GM19238 (cell line): ENCODE measurements around the gene SP6.
A peak's percentile ranks its signal among the peaks of the same experiment; 100 is the strongest.

ENCODE experiments used
- DNase-seq: peaks from one replicate; pipeline ENCODE4 v3.0.0; 2011; ENCODE audit warnings: low spot score; ENCODE audit not compliant: insufficient read length

Gene SP6

DNA sequence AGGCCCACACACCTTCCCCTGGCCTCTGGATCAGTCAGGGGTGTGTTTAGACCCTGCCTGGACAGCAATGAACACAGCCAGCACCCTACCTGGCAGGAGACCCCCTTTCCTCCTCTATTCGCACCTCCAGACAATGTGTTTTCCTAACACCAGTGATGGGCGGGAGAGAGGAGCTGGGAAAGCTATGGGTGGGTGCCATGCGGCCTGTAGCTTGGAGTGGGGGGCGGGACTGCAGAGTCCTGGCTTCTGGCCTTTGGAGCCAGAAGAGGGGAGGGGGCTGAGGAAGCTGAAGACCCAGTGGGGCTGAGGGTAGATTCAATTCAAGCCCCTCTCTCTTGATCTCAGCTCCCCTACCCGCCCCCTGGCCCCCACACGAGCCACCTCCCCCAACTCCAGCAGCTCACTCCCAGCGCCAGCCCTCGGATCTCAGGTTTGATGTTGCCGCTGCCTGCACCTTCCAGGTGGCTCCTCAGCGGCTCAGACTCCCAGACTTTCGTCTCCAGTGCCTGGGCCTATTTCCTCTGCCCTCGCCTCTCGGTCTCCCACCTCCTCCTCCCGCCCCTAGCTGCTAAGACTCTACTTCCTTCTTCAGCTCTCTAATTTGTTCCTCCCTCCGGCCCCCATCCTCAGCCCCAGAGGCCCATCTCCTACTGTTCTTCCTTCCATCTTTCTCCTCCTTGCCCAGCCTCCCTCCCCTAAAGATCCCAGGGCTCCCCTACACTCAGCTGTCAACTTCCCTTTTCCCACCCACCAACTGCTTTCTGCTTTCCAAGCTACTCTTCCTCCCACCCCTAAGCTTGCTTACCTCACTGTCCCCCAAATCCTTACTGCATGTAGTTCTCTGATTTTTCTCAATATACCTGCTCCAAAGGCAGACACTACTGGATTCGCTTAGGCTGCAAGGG, 6.8 kb upstream of the SP6 start:
- DNase-seq = no peak

DNA sequence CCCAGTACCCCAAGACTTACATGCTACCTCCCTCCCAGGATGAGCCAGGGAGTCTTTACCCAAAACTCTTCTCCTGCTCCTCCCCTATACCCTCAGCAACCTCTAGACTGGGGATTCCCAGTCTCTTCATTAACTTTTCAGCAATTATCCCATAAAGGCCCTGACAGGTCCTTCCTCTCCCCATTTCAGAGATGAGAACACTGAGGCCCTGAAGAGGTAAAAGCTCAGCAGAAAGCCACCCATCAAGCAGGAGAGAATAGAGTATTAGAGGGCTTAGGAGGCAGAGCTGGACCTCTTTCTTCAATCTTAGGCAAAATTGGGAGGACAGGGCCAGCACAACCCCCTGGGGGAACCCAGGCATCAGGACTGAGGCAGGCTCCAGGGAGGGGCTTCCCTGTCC, 5.9 kb upstream of the SP6 start:
- no peak for DNase-seq

DNA sequence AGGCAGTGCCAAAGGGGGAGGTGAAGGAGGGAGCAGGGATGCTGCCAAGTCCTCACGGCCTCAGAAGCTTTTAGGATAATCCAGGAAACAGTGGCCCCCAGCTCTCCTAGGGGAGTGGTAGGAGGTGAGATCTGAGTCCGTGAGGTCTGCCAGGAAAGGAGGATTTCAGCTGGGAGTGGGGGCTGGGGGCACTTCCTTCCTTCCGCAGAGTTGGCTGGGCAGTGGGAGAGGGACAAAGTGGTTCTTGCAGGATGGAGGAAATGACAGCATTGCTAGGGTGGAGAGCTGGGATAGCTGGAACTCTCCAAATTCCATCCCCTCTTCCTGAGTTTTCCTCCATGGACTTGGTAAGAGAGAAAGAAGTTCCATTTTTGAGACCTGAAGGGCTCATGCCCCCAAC, 4.8 kb upstream of the SP6 start:
- no peak for DNase-seq

DNA sequence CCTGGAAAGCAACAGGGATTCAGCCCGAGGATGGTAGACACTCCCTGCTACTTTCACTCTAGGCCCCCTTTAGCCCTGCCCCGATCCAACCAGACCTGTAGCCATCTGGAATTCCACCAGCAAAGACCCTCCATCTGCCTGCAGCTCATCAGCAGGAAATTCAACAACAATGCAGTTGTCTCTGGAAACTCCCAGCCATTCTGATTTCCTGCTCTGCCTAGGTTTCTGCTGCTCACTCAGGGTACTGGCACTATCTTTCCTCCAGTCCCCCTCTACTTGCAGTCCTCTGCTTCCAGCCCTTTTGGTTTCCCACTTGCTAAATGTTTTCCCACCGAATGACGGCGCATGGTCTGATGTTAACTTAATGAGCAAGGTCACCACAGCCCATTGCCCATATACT, 2.7 kb upstream of the SP6 start:
- DNase-seq = no peak

DNA sequence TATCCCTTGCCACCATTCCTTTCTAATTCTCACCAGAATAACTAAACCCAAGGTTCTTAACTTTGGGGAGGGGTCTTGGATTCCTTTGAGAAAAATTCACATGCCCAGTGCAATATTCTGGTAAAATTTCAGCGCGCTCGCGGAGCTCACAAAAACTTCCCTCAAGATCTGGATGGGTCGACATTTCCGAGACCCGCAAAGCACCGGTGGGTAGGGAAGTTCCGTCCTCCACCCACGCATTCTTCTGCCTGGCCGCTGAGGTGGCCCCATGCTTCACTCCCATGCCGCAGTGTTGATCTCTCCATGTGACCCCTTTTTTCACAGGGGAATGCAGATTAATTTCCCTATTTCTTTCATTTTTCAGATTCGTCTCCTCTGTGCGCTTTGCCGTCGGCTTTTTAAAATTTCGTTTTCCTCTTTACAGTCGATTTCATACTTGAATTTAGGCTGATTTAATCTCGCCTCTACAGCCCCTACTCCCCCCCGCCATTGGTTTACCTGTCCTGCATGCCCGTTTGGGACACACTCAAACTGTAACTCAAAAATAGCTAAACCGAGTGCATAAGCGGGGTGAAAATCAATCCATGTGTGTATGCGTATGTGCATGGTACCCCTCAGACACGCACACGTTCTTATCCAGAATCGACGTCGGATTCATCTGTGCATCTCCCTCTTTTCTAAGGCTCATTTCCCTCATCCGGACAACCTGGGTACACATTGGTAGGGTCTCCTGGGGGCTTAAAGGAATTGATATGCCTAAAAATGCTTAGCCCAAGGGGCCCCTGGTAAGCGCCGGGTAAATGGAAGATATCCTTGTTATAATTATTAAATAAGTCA, 1.4 kb upstream of the SP6 start:
- no peak for DNase-seq

DNA sequence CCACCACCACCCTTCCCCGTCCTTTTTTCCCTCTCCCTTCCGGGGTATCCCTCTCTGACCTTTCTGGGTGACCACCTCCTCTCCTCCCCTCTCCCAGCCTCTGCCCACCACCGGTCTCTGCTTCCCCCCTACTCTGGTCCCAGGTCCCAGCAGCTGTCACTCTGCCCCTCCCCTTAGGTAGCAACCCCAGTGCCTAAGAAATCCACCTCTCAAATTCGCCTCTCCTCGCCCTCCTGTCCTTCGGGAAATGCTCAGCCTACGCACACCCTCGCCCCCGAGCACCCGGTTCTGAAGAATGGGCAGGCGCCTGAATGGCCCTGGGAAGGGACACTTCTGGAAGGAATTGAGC, 775 bp upstream of the SP6 start:
- DNase-seq = no peak

DNA sequence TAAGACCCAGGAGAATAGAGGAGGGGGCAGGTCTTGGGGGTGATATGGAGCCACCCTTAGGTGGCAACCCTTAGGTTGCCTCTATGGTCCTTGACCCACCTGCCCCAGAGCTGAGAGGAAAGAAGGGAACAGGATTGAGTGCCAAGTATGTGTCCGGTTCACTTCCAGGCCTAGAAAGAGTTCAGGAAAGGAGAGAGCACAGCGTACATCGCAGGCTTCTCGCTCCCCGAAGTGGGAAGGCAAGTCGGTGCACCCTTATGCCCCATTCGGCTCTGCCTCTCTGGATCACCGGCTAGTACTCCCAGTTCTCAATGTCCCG, 631 bp downstream of the SP6 start:
- no peak for DNase-seq

DNA sequence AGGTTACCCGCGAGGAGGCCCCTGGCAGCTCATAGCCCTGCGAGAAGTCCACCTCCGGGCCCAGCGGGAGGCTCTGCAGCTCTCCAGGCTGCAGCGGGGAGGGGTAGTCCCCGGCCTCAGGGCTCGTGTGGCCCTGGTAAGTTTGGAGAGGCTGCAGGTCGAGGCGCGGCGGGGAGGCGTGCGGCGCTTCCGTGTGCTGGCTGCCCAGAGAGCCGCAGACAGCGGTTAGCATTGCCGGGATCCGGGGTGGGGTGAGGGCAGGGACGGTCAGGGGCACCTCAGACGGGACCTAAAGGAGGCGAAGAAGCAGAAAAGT, 2.8 kb downstream of the SP6 start:
- DNase-seq = no peak

DNA sequence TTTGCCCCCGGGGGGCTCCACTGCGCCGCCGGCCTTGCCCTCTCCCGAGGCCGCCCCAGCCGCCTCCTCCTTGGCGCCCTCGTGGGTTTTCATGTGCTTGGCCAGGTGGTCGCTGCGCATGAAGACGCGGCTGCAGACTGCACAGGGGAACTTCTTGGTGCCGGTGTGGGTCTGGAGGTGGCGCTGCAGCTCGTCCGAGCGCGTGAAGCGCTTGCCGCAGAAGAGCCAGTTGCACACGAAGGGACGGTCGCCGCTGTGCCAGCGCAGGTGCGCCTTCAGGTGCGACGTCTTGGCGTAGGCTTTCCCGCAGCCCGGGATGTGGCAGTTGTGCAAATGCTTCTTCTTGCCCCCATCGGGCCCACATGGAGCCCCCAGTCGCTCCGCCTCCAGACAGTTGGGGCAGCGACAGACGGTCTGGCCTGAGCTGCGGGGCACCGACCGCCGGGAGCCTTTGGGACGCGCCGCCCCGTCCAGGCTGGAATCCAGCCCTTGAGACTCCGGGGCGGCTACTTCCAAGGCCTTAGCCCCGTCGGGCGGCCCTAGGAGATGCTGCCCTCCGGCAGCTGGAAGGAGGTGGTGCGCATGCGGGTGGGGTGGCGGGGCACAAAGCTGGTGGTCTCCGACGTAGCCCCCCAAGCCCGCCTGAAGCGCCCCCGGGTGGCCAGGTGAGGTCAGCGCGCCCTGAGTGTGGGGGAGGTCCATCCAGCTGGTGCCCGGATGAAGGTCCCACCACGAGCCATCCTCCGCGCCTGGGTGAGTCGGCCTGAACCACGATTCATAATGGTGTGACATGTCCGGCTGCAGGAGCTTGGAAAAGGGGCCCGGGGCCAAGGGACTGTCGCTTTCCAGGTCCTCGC, 3.4 kb downstream of the SP6 start:
- DNase-seq = no peak

- no peak for DNase-seq
These were observed 4.1 kb downstream of the SP6 start for GRCh38 chr17:47846716-47847340.

GRCh38 chr17:47845716-47846075, 5.3 kb downstream of the SP6 start:
- DNase-seq = no peak

DNA sequence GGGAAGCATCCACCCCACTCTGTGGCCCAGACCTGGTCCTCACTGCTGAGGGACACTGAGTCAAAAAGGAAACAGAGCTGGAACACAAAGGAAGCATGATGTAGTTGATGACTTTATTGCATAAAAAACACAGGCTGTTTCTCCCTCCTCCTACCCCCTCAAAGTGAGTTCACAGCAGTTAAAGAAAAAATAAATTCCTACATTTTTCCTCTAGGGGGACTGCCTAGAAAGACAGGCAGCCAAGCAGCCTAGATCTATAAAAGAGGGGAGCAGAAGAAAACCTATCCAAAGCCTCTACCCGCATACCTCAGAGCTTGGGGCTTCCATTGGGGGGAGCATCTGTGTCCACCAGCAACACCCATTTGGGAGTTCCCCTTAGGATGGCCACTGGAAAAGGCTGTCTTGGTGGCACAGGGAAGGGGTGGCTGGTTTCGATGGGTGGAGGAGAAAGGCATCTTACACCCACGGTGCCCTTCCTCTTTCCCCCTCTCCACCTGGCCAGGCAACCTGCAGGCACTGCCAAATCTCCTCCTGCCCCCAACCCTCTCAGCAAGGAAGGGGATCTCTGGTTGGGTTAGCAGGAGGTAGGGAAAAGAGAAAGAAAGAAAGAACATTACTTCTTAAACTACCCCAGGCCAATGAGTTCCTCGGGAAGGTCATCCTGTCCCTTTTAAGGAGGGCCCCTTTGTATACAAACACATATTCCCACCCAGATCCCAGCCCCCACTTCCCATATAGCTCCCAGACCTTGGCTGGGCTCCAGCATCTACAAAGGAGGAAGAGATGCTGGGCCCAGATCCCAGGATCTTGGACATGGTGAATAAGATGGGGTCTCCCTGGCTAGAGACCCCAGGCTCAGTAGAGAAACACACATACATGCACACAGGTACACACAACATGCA, 5.9 kb downstream of the SP6 start:
- no peak for DNase-seq

- no peak for DNase-seq
These were observed 6.7 kb downstream of the SP6 start for GRCh38 chr17:47844227-47844626.

- no peak for DNase-seq
These were observed 7.6 kb downstream of the SP6 start for GRCh38 chr17:47843391-47843730.

- no peak for DNase-seq
These were observed 9.3 kb downstream of the SP6 start for GRCh38 chr17:47841488-47842291.

- peak; percentile 92 for DNase-seq
These were observed 10.0 kb downstream of the SP6 start, which contains the start of gene SCRN2 for GRCh38 chr17:47840742-47841487. TSS of gene SCRN2 (minus strand) at chr17:47841273. CDS start at chr17:47840843, 430 bp downstream.

- no peak for DNase-seq
These were observed 10.8 kb downstream of the SP6 start for GRCh38 chr17:47840001-47840741.

- no peak for DNase-seq
These were observed 11.9 kb downstream of the SP6 start for GRCh38 chr17:47839071-47839470.
